Psoas muscle (tissue), 8 donors: ENCODE measurements around the gene FAF1. TPM values are rescaled to one million over a fixed set of nuclear protein-coding genes. Genes with fewer than 3 reads are reported as not detected.

Experiments
- ATAC-seq, 4 donors: fragments of 200-7000 bp; cut with Tn5 transposase; one replicate each; pipeline ENCODE4 v1.9.1; 2020; ENCODE audit warnings: moderate library complexity in 3 of 4, mild to moderate bottlenecking in 2 of 4
- DNase-seq, 2 donors: peaks; one replicate each; pipeline ENCODE4 v3.0.0-alpha.2; 2020
- H3K27ac ChIP-seq: fragments of 200-600 bp; one replicate; pipeline ENCODE4 v1.8.0; 2022
- H3K27me3 ChIP-seq, 3 donors: fragments of 200-600 bp in 1 of 3; one replicate each; pipeline versions ENCODE4 v1.6.1 to v1.8.0; 2013 to 2022; ENCODE audit warnings: low read length in 2 of 3, mild to moderate bottlenecking in 2 of 3, moderate library complexity in 1 of 3; ENCODE audit not compliant: insufficient read depth in 3 of 3
- H3K36me3 ChIP-seq, 2 donors: fragments of 200-600 bp in 1 of 2; one replicate each; pipeline versions ENCODE4 v1.6.1 to v1.8.0; 2013 to 2022; ENCODE audit warnings: low read depth in 1 of 2, mild to moderate bottlenecking in 1 of 2, moderate library complexity in 1 of 2; ENCODE audit not compliant: insufficient read depth in 1 of 2
- H3K4me1 ChIP-seq: fragments of 200-600 bp; one replicate; pipeline ENCODE4 v1.8.0; 2022
- H3K4me3 ChIP-seq: fragments of 200-600 bp; one replicate; pipeline ENCODE4 v1.8.0; 2022; ENCODE audit warnings: mild to moderate bottlenecking
- H3K9me3 ChIP-seq: fragments of 200-600 bp; one replicate; pipeline ENCODE4 v1.8.0; 2022
- CTCF ChIP-seq: fragments of 200-600 bp; IDR thresholded peaks from one replicate; pipeline ENCODE4 v1.8.0; 2022; ENCODE audit warnings: antibody characterized with exemption
- whole genome bisulfite sequencing, 3 donors: extraction: QIAGEN DNeasy Blood & Tissue Kit; methylation state at CpG; one replicate each; pipeline versions ENCODE4 v1.1.6 to v1.1.7; 2013; 5-methylcytosine and 5-hydroxymethylcytosine counted together
- intact Hi-C, 2 donors: fragments of 100-400 bp; cut with DNase I; formaldehyde crosslinking; loops; one replicate each; pipeline versions ENCODE4 v1.11.0 to v1.14.2; 2022
- polyA plus RNA-seq, 3 donors: library from polyadenylated mRNA; stranded (reverse); fragments of 200-250 nt; gene quantifications; one replicate each; pipeline ENCODE4 v1.2.3, GENCODE V29; 2013
- total RNA-seq, 4 donors: library from RNA; stranded (reverse); fragmentation: NEBNext Ultra II Directional in 2 of 4; extraction: Animal tissue kit (Norgen Biotek cat#: 25700) in 2 of 4; gene quantifications; one replicate each; pipeline versions ENCODE4 v1.2.1 to v1.2.4, GENCODE V29; 2021 to 2023
- donor health status: healthy with polysubstance abuse.
- donor health status: DM: no; HTN: no; CAD: no; lungs with moderate emphysema.
- donor health status: Bipolar disorder and iron deficiency.
- donor health status: healthy.
- donor health status: DM: yes; HTN: yes; CAD: no.
- donor health status: DM: no; HTN: no; CAD: no.
- donor health status: DM: no; HTN: no; CAD: no.
- donor health status: DM: yes; HTN: yes; CAD: no.

The FAF1 gene
- total and polyA plus RNA-seq, 7 donors, result 67.8 to 128 (median 108) TPM

DNA sequence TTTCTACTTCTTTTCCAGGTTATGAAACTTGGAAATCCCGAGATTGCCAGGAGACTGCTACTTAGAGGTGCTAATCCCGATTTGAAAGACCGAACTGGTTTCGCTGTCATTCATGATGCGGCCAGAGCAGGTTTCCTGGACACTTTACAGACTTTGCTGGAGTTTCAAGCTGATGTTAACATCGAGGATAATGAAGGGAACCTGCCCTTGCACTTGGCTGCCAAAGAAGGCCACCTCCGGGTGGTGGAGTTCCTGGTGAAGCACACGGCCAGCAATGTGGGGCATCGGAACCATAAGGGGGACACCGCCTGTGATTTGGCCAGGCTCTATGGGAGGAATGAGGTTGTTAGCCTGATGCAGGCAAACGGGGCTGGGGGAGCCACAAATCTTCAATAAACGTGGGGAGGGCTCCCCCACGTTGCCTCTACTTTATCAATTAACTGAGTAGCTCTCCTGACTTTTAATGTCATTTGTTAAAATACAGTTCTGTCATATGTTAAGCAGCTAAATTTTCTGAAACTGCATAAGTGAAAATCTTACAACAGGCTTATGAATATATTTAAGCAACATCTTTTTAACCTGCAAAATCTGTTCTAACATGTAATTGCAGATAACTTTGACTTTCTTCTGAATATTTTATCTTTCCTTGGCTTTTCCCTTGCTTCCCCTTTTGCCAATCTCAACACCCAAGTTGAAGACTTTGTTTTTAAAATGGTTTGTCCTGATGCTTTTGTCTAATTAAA, 14.0 kb upstream of the FAF1 start:
- no peaks in the 10 kb centered on the region for H3K9me3 ChIP-seq
- no peak for DNase-seq
- H3K4me3 ChIP-seq, result peak overlapping the region; percentile 89
- intact Hi-C loops, result no loop called here
- no peaks in the 10 kb centered on the region for H3K36me3 ChIP-seq
- peaks cover 24% of the 10 kb centered on the region for H3K4me1 ChIP-seq
- no peak for ATAC-seq
- WGBS, 3 donors, result 36 to 61% (median 44%) methylated on average over 13 of the region's 13 CpGs
- peak overlapping the region; percentile 51 for H3K27ac ChIP-seq
- no peak for TF ChIP-seq CTCF
- no peaks in the 10 kb centered on the region for H3K27me3 ChIP-seq

GRCh38 chr1:50973255-50973654, 13.2 kb upstream of the FAF1 start:
- H3K4me3 ChIP-seq, result peak overlapping the region; percentile 89
- H3K27me3 ChIP-seq, result no peaks in the 10 kb centered on the region
- DNase-seq (no peak), ATAC-seq (no peak)
- peak overlapping the region; percentile 51 for H3K27ac ChIP-seq
- intact Hi-C loops, result no loop called here
- no peaks in the 10 kb centered on the region for H3K9me3 ChIP-seq
- TF ChIP-seq CTCF, result no peak
- H3K36me3 ChIP-seq, result no peaks in the 10 kb centered on the region
- H3K4me1 ChIP-seq, result peaks cover 24% of the 10 kb centered on the region
- WGBS, 3 donors, result 85 to 98% (median 85%) methylated on average over 1 of the region's 1 CpG

- intact Hi-C loops, result no loop called here
- 46 to 79% (median 50%) methylated on average over 1 of the region's 1 CpG for WGBS, 3 donors
- DNase-seq (no peak), ATAC-seq (no peak)
- H3K4me3 ChIP-seq, result peak overlapping the region; percentile 89
- peaks cover 24% of the 10 kb centered on the region for H3K4me1 ChIP-seq
- no peaks in the 10 kb centered on the region for H3K36me3 ChIP-seq
- H3K9me3 ChIP-seq, result no peaks in the 10 kb centered on the region
- H3K27me3 ChIP-seq, result no peaks in the 10 kb centered on the region
- H3K27ac ChIP-seq, result peak overlapping the region; percentile 51
- no peak for TF ChIP-seq CTCF
Observed at GRCh38 chr1:50972766-50973165, 12.7 kb upstream of the FAF1 start.

GRCh38 chr1:50971748-50972305, 11.8 kb upstream of the FAF1 start:
- Histone ChIP-seq H3K27ac (peak overlapping the region; percentile 99), H3K9me3 (no peaks in the 10 kb centered on the region), H3K36me3 (no peaks in the 10 kb centered on the region), H3K27me3 (no peaks in the 10 kb centered on the region), H3K4me1 (peaks cover 29% of the 10 kb centered on the region), H3K4me3 (peak overlapping the region; percentile 89)
- DNase-seq (no peak), ATAC-seq (no peak)
- intact Hi-C loops, result no loop called here
- TF ChIP-seq CTCF, result no peak
- 40 to 75% (median 47%) methylated on average over 6 of the region's 6 CpGs for WGBS, 3 donors
